ENCODE data around the gene FAAP20. TPM values are rescaled to one million over a fixed set of nuclear protein-coding genes. Genes with fewer than 3 reads are reported as not detected.

The FAAP20 gene
- total RNA-seq, 1 donor: 25.3 TPM

GRCh38 chr1:2205191-2205952 lies 10.8 kb upstream of the FAAP20 start:
- H2AFZ ChIP-seq (ENCODE audit: low read length): no peak overlapping the region
- H3K4me2 ChIP-seq (ENCODE audit: insufficient read depth, low read length): peak overlapping the region; percentile 71
- no peaks in the 10 kb centered on the region for H3K9me3 ChIP-seq (ENCODE audit: low read depth, low read length)
- no peak for DNase-seq (ENCODE audit: insufficient read length, low spot score, missing footprints)
- H3K79me2 ChIP-seq (ENCODE audit: insufficient read depth, low read length): peaks cover 4% of the 10 kb centered on the region
- H3K4me3 ChIP-seq (ENCODE audit: insufficient read depth, low read length): peak overlapping the region; percentile 70
- H3K36me3 ChIP-seq (ENCODE audit: insufficient read depth, low read length): no peaks in the 10 kb centered on the region
- peaks cover 30% of the 10 kb centered on the region for H3K4me1 ChIP-seq (ENCODE audit: insufficient read depth, low read length)
- no peaks in the 10 kb centered on the region for H4K20me1 ChIP-seq (ENCODE audit: insufficient read depth, low read length)
- H3K27ac ChIP-seq (ENCODE audit: low read depth, low read length): peak overlapping the region; percentile 51
- no peak for TF ChIP-seq CTCF (IDR thresholded peaks at IDR 0.05; ENCODE audit: extremely low read depth, low read depth, low read length)
- no peaks in the 10 kb centered on the region for H3K27me3 ChIP-seq (ENCODE audit: insufficient read depth, low read length)

GRCh38 chr1:2204415-2205190 lies 10.0 kb upstream of the FAAP20 start:
- H3K27ac ChIP-seq (ENCODE audit: low read depth, low read length): peak overlapping the region; percentile 69
- no peaks in the 10 kb centered on the region for H3K9me3 ChIP-seq (ENCODE audit: low read depth, low read length)

GRCh38 chr1:2203671-2204414 lies 9.3 kb upstream of the FAAP20 start:
- peak overlapping the region; percentile 69 for H3K27ac ChIP-seq (ENCODE audit: low read depth, low read length)
- H3K4me2 ChIP-seq (ENCODE audit: insufficient read depth, low read length): peak overlapping the region; percentile 97
- H3K79me2 ChIP-seq (ENCODE audit: insufficient read depth, low read length): peaks cover 5% of the 10 kb centered on the region
- peak overlapping the region; percentile 78 for H3K4me3 ChIP-seq (ENCODE audit: insufficient read depth, low read length)
- peak overlapping the region; percentile 78 for H2AFZ ChIP-seq (ENCODE audit: low read length)
- no peak for DNase-seq (ENCODE audit: insufficient read length, low spot score, missing footprints)
- H3K27me3 ChIP-seq (ENCODE audit: insufficient read depth, low read length): no peaks in the 10 kb centered on the region
- no peaks in the 10 kb centered on the region for H4K20me1 ChIP-seq (ENCODE audit: insufficient read depth, low read length)
- H3K4me1 ChIP-seq (ENCODE audit: insufficient read depth, low read length): peaks cover 28% of the 10 kb centered on the region
- no peaks in the 10 kb centered on the region for H3K9me3 ChIP-seq (ENCODE audit: low read depth, low read length)
- no peak for TF ChIP-seq CTCF (IDR thresholded peaks at IDR 0.05; ENCODE audit: extremely low read depth, low read depth, low read length)
- H3K36me3 ChIP-seq (ENCODE audit: insufficient read depth, low read length): no peaks in the 10 kb centered on the region

More at GRCh38 chr1:2204415-2205190, 10.0 kb upstream of the FAAP20 start:
- TF ChIP-seq CTCF (IDR thresholded peaks at IDR 0.05; ENCODE audit: extremely low read depth, low read depth, low read length): no peak
- Histone ChIP-seq H2AFZ (ENCODE audit: low read length) (peak overlapping the region; percentile 78), H4K20me1 (ENCODE audit: insufficient read depth, low read length) (no peaks in the 10 kb centered on the region), H3K4me2 (ENCODE audit: insufficient read depth, low read length) (peak overlapping the region; percentile 97), H3K4me1 (ENCODE audit: insufficient read depth, low read length) (peaks cover 30% of the 10 kb centered on the region), H3K4me3 (ENCODE audit: insufficient read depth, low read length) (peak overlapping the region; percentile 78), H3K79me2 (ENCODE audit: insufficient read depth, low read length) (peaks cover 5% of the 10 kb centered on the region), H3K36me3 (ENCODE audit: insufficient read depth, low read length) (no peaks in the 10 kb centered on the region), H3K27me3 (ENCODE audit: insufficient read depth, low read length) (no peaks in the 10 kb centered on the region)
- peak; percentile 99 for DNase-seq (ENCODE audit: insufficient read length, low spot score, missing footprints)

All from osteoblast (primary cell).